H1 (cell line): Measurements from ENCODE around the gene IMPDH1. TPM values are rescaled to one million over a fixed set of nuclear protein-coding genes. Genes with fewer than 3 reads are reported as not detected.

Experiments
- ASH2L ChIP-seq: fragments of 200-600, 300-600 bp; sonication (generic); IDR thresholded peaks from one replicate; pipeline ENCODE4 v1.7.1; 2017; ENCODE audit warnings: low read length
- FOSL1 ChIP-seq: IDR thresholded peaks from 2 replicates; pipeline ENCODE4 v1.6.1; 2011; ENCODE audit warnings: mild to moderate bottlenecking, low read depth, low read length, moderate library complexity; ENCODE audit not compliant: insufficient read depth
- SAP30 ChIP-seq: fragments of 300-600 bp; sonication (generic); IDR thresholded peaks from 2 replicates; pipeline ENCODE4 v1.7.1; 2012; ENCODE audit warnings: low read length, moderate library complexity, mild to moderate bottlenecking, inconsistent platforms; ENCODE audit not compliant: insufficient read depth, insufficient replicate concordance
- TCF12 ChIP-seq: IDR thresholded peaks from 2 replicates; pipeline ENCODE4 v1.6.1; 2011; ENCODE audit warnings: low read depth, mild to moderate bottlenecking, low read length
- polyA plus RNA-seq, 7 experiments: library from polyadenylated mRNA; depleted of rRNA in 3 of 7; stranded (reverse) in 5 of 7; unstranded in 2 of 7; fragments of >200 nt in 5 of 7; fragments of 200-250 nt in 2 of 7; gene quantifications; 1 replicate in 5 of 7; 2 replicates in 1 of 7; 4 replicates in 1 of 7; pipeline versions ENCODE4 v1.2.1 to v1.2.3, GENCODE V29; 2011 to 2013; ENCODE audit warnings: missing spikeins in 2 of 7, mixed read lengths in 2 of 7
- total RNA-seq: library from RNA; stranded (reverse); fragmentation: NEBNext Ultra II Directional; extraction: Animal tissue kit (Norgen Biotek cat#: 25700); gene quantifications from 2 replicates; pipeline ENCODE4 v1.2.1, GENCODE V29; 2021
- TF ChIP-seq, protein P1 (sequence below): fragments of 300-600 bp; sonication (generic); IDR thresholded peaks from 2 replicates; pipeline ENCODE4 v1.7.1; 2012; ENCODE audit warnings: low read length, moderate library complexity, mild to moderate bottlenecking, inconsistent platforms; ENCODE audit not compliant: insufficient replicate concordance

IMPDH1 gene
- total and polyA plus RNA-seq, 2 of the 8 experiments (the other 6 are each of a cell fraction or from before 2014, with no cell fraction given): 45.8 TPM

- TF ChIP-seq, protein P1, sequence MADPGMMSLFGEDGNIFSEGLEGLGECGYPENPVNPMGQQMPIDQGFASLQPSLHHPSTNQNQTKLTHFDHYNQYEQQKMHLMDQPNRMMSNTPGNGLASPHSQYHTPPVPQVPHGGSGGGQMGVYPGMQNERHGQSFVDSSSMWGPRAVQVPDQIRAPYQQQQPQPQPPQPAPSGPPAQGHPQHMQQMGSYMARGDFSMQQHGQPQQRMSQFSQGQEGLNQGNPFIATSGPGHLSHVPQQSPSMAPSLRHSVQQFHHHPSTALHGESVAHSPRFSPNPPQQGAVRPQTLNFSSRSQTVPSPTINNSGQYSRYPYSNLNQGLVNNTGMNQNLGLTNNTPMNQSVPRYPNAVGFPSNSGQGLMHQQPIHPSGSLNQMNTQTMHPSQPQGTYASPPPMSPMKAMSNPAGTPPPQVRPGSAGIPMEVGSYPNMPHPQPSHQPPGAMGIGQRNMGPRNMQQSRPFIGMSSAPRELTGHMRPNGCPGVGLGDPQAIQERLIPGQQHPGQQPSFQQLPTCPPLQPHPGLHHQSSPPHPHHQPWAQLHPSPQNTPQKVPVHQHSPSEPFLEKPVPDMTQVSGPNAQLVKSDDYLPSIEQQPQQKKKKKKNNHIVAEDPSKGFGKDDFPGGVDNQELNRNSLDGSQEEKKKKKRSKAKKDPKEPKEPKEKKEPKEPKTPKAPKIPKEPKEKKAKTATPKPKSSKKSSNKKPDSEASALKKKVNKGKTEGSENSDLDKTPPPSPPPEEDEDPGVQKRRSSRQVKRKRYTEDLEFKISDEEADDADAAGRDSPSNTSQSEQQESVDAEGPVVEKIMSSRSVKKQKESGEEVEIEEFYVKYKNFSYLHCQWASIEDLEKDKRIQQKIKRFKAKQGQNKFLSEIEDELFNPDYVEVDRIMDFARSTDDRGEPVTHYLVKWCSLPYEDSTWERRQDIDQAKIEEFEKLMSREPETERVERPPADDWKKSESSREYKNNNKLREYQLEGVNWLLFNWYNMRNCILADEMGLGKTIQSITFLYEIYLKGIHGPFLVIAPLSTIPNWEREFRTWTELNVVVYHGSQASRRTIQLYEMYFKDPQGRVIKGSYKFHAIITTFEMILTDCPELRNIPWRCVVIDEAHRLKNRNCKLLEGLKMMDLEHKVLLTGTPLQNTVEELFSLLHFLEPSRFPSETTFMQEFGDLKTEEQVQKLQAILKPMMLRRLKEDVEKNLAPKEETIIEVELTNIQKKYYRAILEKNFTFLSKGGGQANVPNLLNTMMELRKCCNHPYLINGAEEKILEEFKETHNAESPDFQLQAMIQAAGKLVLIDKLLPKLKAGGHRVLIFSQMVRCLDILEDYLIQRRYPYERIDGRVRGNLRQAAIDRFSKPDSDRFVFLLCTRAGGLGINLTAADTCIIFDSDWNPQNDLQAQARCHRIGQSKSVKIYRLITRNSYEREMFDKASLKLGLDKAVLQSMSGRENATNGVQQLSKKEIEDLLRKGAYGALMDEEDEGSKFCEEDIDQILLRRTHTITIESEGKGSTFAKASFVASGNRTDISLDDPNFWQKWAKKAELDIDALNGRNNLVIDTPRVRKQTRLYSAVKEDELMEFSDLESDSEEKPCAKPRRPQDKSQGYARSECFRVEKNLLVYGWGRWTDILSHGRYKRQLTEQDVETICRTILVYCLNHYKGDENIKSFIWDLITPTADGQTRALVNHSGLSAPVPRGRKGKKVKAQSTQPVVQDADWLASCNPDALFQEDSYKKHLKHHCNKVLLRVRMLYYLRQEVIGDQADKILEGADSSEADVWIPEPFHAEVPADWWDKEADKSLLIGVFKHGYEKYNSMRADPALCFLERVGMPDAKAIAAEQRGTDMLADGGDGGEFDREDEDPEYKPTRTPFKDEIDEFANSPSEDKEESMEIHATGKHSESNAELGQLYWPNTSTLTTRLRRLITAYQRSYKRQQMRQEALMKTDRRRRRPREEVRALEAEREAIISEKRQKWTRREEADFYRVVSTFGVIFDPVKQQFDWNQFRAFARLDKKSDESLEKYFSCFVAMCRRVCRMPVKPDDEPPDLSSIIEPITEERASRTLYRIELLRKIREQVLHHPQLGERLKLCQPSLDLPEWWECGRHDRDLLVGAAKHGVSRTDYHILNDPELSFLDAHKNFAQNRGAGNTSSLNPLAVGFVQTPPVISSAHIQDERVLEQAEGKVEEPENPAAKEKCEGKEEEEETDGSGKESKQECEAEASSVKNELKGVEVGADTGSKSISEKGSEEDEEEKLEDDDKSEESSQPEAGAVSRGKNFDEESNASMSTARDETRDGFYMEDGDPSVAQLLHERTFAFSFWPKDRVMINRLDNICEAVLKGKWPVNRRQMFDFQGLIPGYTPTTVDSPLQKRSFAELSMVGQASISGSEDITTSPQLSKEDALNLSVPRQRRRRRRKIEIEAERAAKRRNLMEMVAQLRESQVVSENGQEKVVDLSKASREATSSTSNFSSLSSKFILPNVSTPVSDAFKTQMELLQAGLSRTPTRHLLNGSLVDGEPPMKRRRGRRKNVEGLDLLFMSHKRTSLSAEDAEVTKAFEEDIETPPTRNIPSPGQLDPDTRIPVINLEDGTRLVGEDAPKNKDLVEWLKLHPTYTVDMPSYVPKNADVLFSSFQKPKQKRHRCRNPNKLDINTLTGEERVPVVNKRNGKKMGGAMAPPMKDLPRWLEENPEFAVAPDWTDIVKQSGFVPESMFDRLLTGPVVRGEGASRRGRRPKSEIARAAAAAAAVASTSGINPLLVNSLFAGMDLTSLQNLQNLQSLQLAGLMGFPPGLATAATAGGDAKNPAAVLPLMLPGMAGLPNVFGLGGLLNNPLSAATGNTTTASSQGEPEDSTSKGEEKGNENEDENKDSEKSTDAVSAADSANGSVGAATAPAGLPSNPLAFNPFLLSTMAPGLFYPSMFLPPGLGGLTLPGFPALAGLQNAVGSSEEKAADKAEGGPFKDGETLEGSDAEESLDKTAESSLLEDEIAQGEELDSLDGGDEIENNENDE: no peak
- TF ChIP-seq TCF12: no peak
- TF ChIP-seq FOSL1: no peak
- TF ChIP-seq SAP30: no peak
- no peak for TF ChIP-seq ASH2L
Observed at GRCh38 chr7:128390871-128391565, 18.8 kb downstream of the IMPDH1 start (continued).
